Activated CD4-positive, alpha-beta T cell treated with anti-CD3 and anti-CD28 coated beads for 36 hours (primary cell): Measurements from ENCODE around the gene TMEM50B. TPM values are rescaled to one million over a fixed set of nuclear protein-coding genes. Genes with fewer than 3 reads are reported as not detected.
"Not testable (repeated sequence)": the region's sequence is repeated elsewhere in the genome, so short reads cannot be mapped to it uniquely, and the experiment has no call there.

ENCODE experiments used
- ATAC-seq: fragments of 200-7000 bp; cut with Tn5 transposase; one replicate; pipeline ENCODE4 v1.10.0; 2021; ENCODE audit warnings: mild to moderate bottlenecking, moderate library complexity
- CTCF ChIA-PET: fragments of 350-600 bp; sonication (Branson Sonifier 250); formaldehyde crosslinking; loops from one replicate; lab custom pipeline; 2021; ENCODE audit warnings: antibody characterized with exemption; lab: Charles Lee
- POLR2A ChIA-PET: fragments of 350-600 bp; sonication (Branson Sonifier 250); formaldehyde crosslinking; loops from one replicate; lab custom pipeline; 2021; ENCODE audit warnings: antibody characterized with exemption, inconsistent platforms; lab: Charles Lee
- DNase-seq: peaks from one replicate; pipeline ENCODE4 v3.0.0-alpha.2; 2020
- H3K27ac Mint-ChIP-seq: one replicate; pipeline ENCODE4 v1.8.0; 2021; ENCODE audit warnings: mixed read lengths
- H3K27me3 Mint-ChIP-seq: one replicate; pipeline ENCODE4 v1.8.0; 2021; ENCODE audit warnings: mixed read lengths
- H3K36me3 Mint-ChIP-seq: one replicate; pipeline ENCODE4 v1.8.0; 2021; ENCODE audit warnings: low read depth, mixed read lengths
- H3K4me1 Mint-ChIP-seq: one replicate; pipeline ENCODE4 v1.8.0; 2021; ENCODE audit warnings: mixed read lengths
- H3K4me3 Mint-ChIP-seq: one replicate; pipeline ENCODE4 v1.8.0; 2021; ENCODE audit warnings: mild to moderate bottlenecking, moderate library complexity, mixed read lengths
- H3K9me3 Mint-ChIP-seq: one replicate; pipeline ENCODE4 v1.8.0; 2021; ENCODE audit warnings: low read depth, mixed read lengths
- intact Hi-C, 2 experiments: fragments of 100-400 bp; cut with DNase I in 1 of 2; cut with micrococcal nuclease in 1 of 2; formaldehyde crosslinking; loops; one replicate each; pipeline versions ENCODE4 v1.14.2 to v1.15.1; 2022 to 2024; cut with DNase I, micrococcal nuclease
- total RNA-seq, 2 experiments: library from RNA; stranded (reverse); gene quantifications; one replicate each; pipeline ENCODE4 v1.2.3, GENCODE V29; 2021

The TMEM50B gene
- total RNA-seq, 2 experiments from 2014 or later = 13.6 to 15.2 TPM

GRCh38 chr21:33478935-33479678 lies 667 bp downstream of the TMEM50B start:
- peaks cover 17% of the 10 kb centered on the region for H3K4me1 Mint-ChIP-seq
- H3K27me3 Mint-ChIP-seq = no peaks in the 10 kb centered on the region
- DNase-seq (peak; percentile 64), ATAC-seq (peak; percentile 4)
- H3K27ac Mint-ChIP-seq = peak overlapping the region; percentile 88
- H3K9me3 Mint-ChIP-seq = no peaks in the 10 kb centered on the region
- ChIA-PET CTCF (interaction anchor here (0.7 to 2.9 kb wide), 6 partner anchors 12 to 128 kb away, joined by 3 to 17 read pairs (median 4); partner anchors contain the start of genes DNAJC28 and DONSON), POLR2A (interaction anchor here (0.6 to 2.6 kb wide), 8 partner anchors 12 to 708 kb away, joined by 3 to 43 read pairs (median 6); partner anchors contain the start of genes DNAJC28, DONSON, IFNAR1 and PAXBP1)
- peaks cover 2% of the 10 kb centered on the region for H3K36me3 Mint-ChIP-seq
- H3K4me3 Mint-ChIP-seq = peak overlapping the region; percentile 83
- intact Hi-C loops = loop anchor here (1.0 to 5.0 kb wide), 6 partner anchors 44 to 1087 kb away; partner anchors contain the start of genes GART (in 2 of the 2), SON (in 1 of the 2), SYNJ1 (in 1 of the 2) and URB1 (in 1 of the 2)

DNA sequence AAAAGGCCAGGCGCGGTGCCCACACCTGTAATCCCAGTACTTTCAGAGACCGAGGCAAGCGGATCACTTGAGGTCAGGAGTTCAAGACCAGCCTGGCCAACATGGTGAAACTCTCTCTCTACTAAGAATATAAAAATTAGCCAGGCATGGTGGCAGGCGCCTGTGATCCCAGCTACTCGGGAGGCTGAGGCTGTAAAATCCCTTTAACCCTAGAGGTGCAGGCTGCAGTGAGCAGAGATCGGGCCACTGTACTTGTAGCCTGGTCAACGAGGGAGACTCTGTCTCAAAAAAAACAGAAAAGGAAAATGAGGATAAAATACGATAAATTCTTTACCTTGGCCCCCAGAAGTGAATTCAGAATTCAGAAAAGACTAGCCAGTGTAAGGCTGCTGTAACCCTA lies 1.6 kb downstream of the TMEM50B start:
- peak overlapping the region; percentile 88 for H3K27ac Mint-ChIP-seq
- H3K36me3 Mint-ChIP-seq = peaks cover 2% of the 10 kb centered on the region
- POLR2A ChIA-PET = no interaction called here

GRCh38 chr21:33477066-33477465 lies 2.7 kb downstream of the TMEM50B start:
- H3K4me1 Mint-ChIP-seq = peaks cover 17% of the 10 kb centered on the region
- no peaks in the 10 kb centered on the region for H3K27me3 Mint-ChIP-seq
- H3K27ac Mint-ChIP-seq = no peak overlapping the region
- ChIA-PET CTCF (interaction anchor here (1.5 kb wide), 1 partner anchor 115 kb away, joined by 3 read pairs; no protein-coding TSS in a partner anchor), POLR2A (no interaction called here)
- peaks cover 2% of the 10 kb centered on the region for H3K36me3 Mint-ChIP-seq
- ATAC-seq = no peak
- intact Hi-C loops = loop anchor here in 1 of 2 experiments (5.0 kb wide), 2 partner anchors 750 to 1085 kb away; partner anchors contain the start of genes SYNJ1 and URB1
- no peaks in the 10 kb centered on the region for H3K9me3 Mint-ChIP-seq
- DNase-seq = no peak
- no peak overlapping the region for H3K4me3 Mint-ChIP-seq

More for the DNA sequence above, 1.6 kb downstream of the TMEM50B start:
- Mint-ChIP-seq H3K27me3 (no peaks in the 10 kb centered on the region), H3K4me3 (peak overlapping the region; percentile 83), H3K9me3 (no peaks in the 10 kb centered on the region), H3K4me1 (peaks cover 17% of the 10 kb centered on the region)
- CTCF ChIA-PET = no interaction called here
- ATAC-seq (no peak), DNase-seq (no peak)
- intact Hi-C loops = loop anchor here (2.0 to 5.0 kb wide), 5 partner anchors 43 to 1086 kb away; partner anchors contain the start of genes GART (in 1 of the 2), SON (in 1 of the 2), SYNJ1 (in 1 of the 2) and URB1 (in 1 of the 2)

- peaks cover 2% of the 10 kb centered on the region for H3K36me3 Mint-ChIP-seq
- H3K9me3 Mint-ChIP-seq = no peaks in the 10 kb centered on the region
- H3K4me1 Mint-ChIP-seq = peaks cover 7% of the 10 kb centered on the region
- H3K27me3 Mint-ChIP-seq = no peaks in the 10 kb centered on the region
- H3K4me3 Mint-ChIP-seq = no peak overlapping the region
- ChIA-PET CTCF (interaction anchor here (1.2 kb wide), 1 partner anchor 12 kb away, joined by 3 read pairs; no protein-coding TSS in a partner anchor), POLR2A (no interaction called here)
- ATAC-seq (no peak), DNase-seq (no peak)
- intact Hi-C loops = no loop called here
- H3K27ac Mint-ChIP-seq = no peak overlapping the region
Measured at GRCh38 chr21:33473344-33473743, 6.4 kb downstream of the TMEM50B start.

GRCh38 chr21:33470701-33471100 lies 9.1 kb downstream of the TMEM50B start:
- POLR2A ChIA-PET = no interaction called here
- CTCF ChIA-PET = interaction anchor here (0.6 kb wide), 1 partner anchor 286 kb away, joined by 3 read pairs; no protein-coding TSS in a partner anchor
- no peaks in the 10 kb centered on the region for H3K27me3 Mint-ChIP-seq

GRCh38 chr21:33469183-33469582 lies 10.6 kb downstream of the TMEM50B start:
- H3K4me1 Mint-ChIP-seq, H3K36me3 Mint-ChIP-seq, intact Hi-C loops, ATAC-seq, H3K27me3 Mint-ChIP-seq, POLR2A ChIA-PET, DNase-seq, H3K27ac Mint-ChIP-seq, CTCF ChIA-PET, H3K4me3 Mint-ChIP-seq, H3K9me3 Mint-ChIP-seq: not testable (repeated sequence)

More at GRCh38 chr21:33470701-33471100, 9.1 kb downstream of the TMEM50B start:
- Mint-ChIP-seq H3K9me3 (no peaks in the 10 kb centered on the region), H3K4me3 (no peak overlapping the region), H3K36me3 (no peaks in the 10 kb centered on the region), H3K27ac (no peak overlapping the region), H3K4me1 (peaks cover 4% of the 10 kb centered on the region)
- ATAC-seq = no peak
- intact Hi-C loops = no loop called here
- DNase-seq = no peak

- intact Hi-C loops = no loop called here
- H3K4me1 Mint-ChIP-seq = no peaks in the 10 kb centered on the region
- POLR2A ChIA-PET = interaction anchor here (0.5 kb wide), 1 partner anchor 142 kb away, joined by 8 read pairs; no protein-coding TSS in a partner anchor
Measured at GRCh38 chr21:33461538-33462250, 18.1 kb downstream of the TMEM50B start.

DNA sequence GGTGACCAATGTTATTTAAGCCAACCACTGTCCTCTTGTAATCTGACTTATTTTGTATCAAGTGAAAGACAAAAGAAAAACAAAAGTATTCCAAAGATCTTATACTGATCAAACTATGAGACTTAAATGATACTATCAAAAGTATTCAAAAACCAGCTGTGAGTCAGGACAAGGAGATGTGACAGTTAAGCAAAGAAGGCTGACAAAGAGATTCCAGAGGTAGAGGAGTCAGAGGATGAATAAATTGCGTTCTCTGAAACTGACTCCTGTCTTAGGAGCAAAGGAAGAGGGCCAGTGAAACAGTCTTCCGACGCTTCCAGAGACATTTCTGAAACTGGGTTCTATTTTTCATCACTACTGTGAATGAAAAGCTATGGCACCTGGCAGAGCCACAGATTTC lies 20.9 kb downstream of the TMEM50B start:
- H3K36me3 Mint-ChIP-seq = peaks cover 7% of the 10 kb centered on the region
- no peak overlapping the region for H3K4me3 Mint-ChIP-seq
- no peaks in the 10 kb centered on the region for H3K4me1 Mint-ChIP-seq
- no peaks in the 10 kb centered on the region for H3K27me3 Mint-ChIP-seq
- intact Hi-C loops = no loop called here
- CTCF ChIA-PET = interaction anchor here (0.6 to 1.8 kb wide), 5 partner anchors 10 to 282 kb away, joined by 3 to 9 read pairs (median 4); no protein-coding TSS in a partner anchor
- DNase-seq (no peak), ATAC-seq (no peak)
- POLR2A ChIA-PET = interaction anchor here (0.6 kb wide), 1 partner anchor 82 kb away, joined by 3 read pairs; no protein-coding TSS in a partner anchor
- no peaks in the 10 kb centered on the region for H3K9me3 Mint-ChIP-seq
- no peak overlapping the region for H3K27ac Mint-ChIP-seq

More at GRCh38 chr21:33461538-33462250, 18.1 kb downstream of the TMEM50B start:
- CTCF ChIA-PET = interaction anchor here (0.6 to 1.3 kb wide), 8 partner anchors 12 to 266 kb away, joined by 3 to 5 read pairs (median 3); no protein-coding TSS in a partner anchor
- DNase-seq = no peak
- Mint-ChIP-seq H3K36me3 (peaks cover 9% of the 10 kb centered on the region), H3K27me3 (no peaks in the 10 kb centered on the region), H3K9me3 (no peaks in the 10 kb centered on the region), H3K4me3 (no peak overlapping the region), H3K27ac (no peak overlapping the region)
- ATAC-seq = no peak

GRCh38 chr21:33455686-33456446 lies 23.9 kb downstream of the TMEM50B start:
- peak; percentile 44 for ATAC-seq
- intact Hi-C loops = no loop called here
- ChIA-PET POLR2A (no interaction called here), CTCF (interaction anchor here (1.2 to 1.4 kb wide), 4 partner anchors 11 to 144 kb away, joined by 3 to 6 read pairs (median 3); no protein-coding TSS in a partner anchor)
- Mint-ChIP-seq H3K27me3 (no peaks in the 10 kb centered on the region), H3K27ac (no peak overlapping the region), H3K9me3 (no peaks in the 10 kb centered on the region), H3K4me3 (no peak overlapping the region), H3K4me1 (no peaks in the 10 kb centered on the region), H3K36me3 (peaks cover 6% of the 10 kb centered on the region)
- DNase-seq = no peak

DNA sequence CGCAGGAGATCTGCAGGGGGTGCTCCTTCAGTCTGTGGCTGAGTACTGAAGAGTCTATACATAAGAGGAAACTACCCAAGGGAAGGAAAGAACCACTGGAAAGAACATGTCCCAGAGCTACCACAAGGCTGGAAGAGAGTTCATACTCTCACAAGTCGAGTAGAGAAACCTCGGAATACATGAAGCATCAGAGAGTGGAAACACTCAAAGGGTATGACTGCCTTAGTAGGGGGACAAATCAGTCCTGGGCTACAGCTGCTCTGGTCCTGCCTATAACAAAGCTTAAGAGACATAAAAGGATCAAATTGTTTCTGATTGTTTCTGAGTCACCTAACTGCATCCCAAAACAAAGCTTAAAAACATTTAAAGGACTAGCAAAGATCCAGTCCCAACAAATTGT lies 27.4 kb downstream of the TMEM50B start:
- Mint-ChIP-seq H3K9me3 (no peaks in the 10 kb centered on the region), H3K4me1 (no peaks in the 10 kb centered on the region), H3K27ac (no peak overlapping the region), H3K27me3 (no peaks in the 10 kb centered on the region), H3K4me3 (no peak overlapping the region), H3K36me3 (peaks cover 2% of the 10 kb centered on the region)
- DNase-seq (no peak), ATAC-seq (no peak)
- intact Hi-C loops = no loop called here
- ChIA-PET POLR2A (interaction anchor here (0.6 to 0.7 kb wide), 2 partner anchors 105 to 1158 kb away, joined by 3 to 4 read pairs; no protein-coding TSS in a partner anchor), CTCF (interaction anchor here (0.8 kb wide), 1 partner anchor 283 kb away, joined by 3 read pairs; no protein-coding TSS in a partner anchor)
